HUES6 (cell line): ENCODE data around the gene PDSS2.

ENCODE experiments used
- H3K27ac ChIP-seq: 2 replicates; pipeline ENCODE4 v1.7.0; 2013; ENCODE audit warnings: low read depth, mild to moderate bottlenecking, low read length, inconsistent platforms
- H3K27me3 ChIP-seq: 2 replicates; pipeline ENCODE4 v1.6.1; 2013; ENCODE audit warnings: low read length; ENCODE audit not compliant: control insufficient read depth, insufficient read depth
- H3K36me3 ChIP-seq: 2 replicates; pipeline ENCODE4 v1.6.1; 2013; ENCODE audit warnings: low read length; ENCODE audit not compliant: control insufficient read depth, insufficient read depth
- H3K4me1 ChIP-seq: 2 replicates; pipeline ENCODE4 v1.6.1; 2013; ENCODE audit warnings: low read length; ENCODE audit not compliant: control insufficient read depth, insufficient read depth
- H3K4me3 ChIP-seq: 2 replicates; pipeline ENCODE4 v1.5.1; 2013; ENCODE audit warnings: low read depth, low read length
- H3K9ac ChIP-seq: one replicate; pipeline ENCODE4 v1.6.1; 2013; ENCODE audit warnings: mild to moderate bottlenecking, low read length
- H3K9me3 ChIP-seq: 2 replicates; pipeline ENCODE4 v1.6.1; 2013; ENCODE audit warnings: low read depth, low read length; ENCODE audit not compliant: control insufficient read depth, insufficient read depth

Gene PDSS2

DNA sequence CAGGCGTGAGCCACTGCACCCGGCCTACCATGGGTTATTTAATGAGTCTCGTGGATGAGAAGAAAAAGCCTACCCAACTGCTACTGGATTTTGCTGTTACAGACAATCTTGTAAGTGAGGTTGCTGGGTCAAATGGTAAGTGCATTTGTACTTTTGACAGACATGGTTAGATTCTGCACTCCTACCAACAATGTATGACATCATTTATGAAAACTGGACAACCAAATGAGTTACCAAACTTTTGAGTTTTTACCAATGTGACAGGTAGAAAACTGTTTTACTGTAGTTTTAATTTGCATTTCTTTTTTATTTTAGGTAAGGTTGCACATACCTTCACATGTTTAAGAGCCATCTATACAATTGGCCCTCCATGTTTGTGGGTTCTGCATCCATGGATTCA is 48.2 kb downstream of the PDSS2 start:
- no peaks in the 10 kb centered on the region for H3K27me3 ChIP-seq
- peaks cover 29% of the 10 kb centered on the region; the same call in 1 of the 2 replicates for H3K4me1 ChIP-seq
- H3K27ac ChIP-seq = no peak overlapping the region

DNA sequence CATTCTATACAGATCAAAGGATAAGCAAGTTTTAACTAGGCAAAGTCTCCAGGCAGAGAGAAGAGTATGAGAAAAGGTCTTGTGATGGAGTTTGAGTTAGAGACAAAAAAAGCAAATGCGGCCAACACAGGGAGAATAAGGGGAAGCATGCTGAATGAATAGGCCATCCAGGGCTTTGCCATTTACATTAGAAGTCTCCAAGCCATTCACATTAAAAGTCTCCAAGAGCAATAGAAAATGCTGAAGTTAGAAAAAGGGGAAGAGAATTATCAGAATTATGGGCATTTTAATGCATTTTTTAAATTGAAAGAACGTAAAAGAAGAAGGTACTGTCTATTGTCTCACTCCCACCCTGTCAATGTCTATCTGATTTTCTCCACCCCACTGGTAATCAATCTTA is 49.4 kb downstream of the PDSS2 start:
- Histone ChIP-seq H3K9ac (no peak overlapping the region), H3K36me3 (no peaks in the 10 kb centered on the region), H3K4me3 (no peak overlapping the region), H3K27ac (no peak overlapping the region), H3K9me3 (peaks cover 4% of the 10 kb centered on the region; the same call in 1 of the 2 replicates), H3K4me1 (peaks cover 20% of the 10 kb centered on the region; the same call in 1 of the 2 replicates), H3K27me3 (no peaks in the 10 kb centered on the region)

More for the DNA sequence above, 48.2 kb downstream of the PDSS2 start:
- Histone ChIP-seq H3K4me3 (no peak overlapping the region), H3K9me3 (no peaks in the 10 kb centered on the region), H3K9ac (no peak overlapping the region), H3K36me3 (no peaks in the 10 kb centered on the region)

- no peaks in the 10 kb centered on the region for H3K36me3 ChIP-seq
- H3K4me1 ChIP-seq = peaks cover 12% of the 10 kb centered on the region; the same call in 1 of the 2 replicates
- H3K9me3 ChIP-seq = peaks cover 4% of the 10 kb centered on the region; the same call in 1 of the 2 replicates
- H3K4me3 ChIP-seq = no peak overlapping the region
- no peaks in the 10 kb centered on the region for H3K27me3 ChIP-seq
- H3K9ac ChIP-seq = no peak overlapping the region
- no peak overlapping the region for H3K27ac ChIP-seq
Measured at GRCh38 chr6:107408714-107409113, 50.6 kb downstream of the PDSS2 start.

- H3K4me3 ChIP-seq = no peak overlapping the region
- H3K4me1 ChIP-seq = peaks cover 9% of the 10 kb centered on the region; the same call in 1 of the 2 replicates
- H3K9me3 ChIP-seq = peaks cover 9% of the 10 kb centered on the region; the same call in 1 of the 2 replicates
- no peak overlapping the region for H3K27ac ChIP-seq
- no peaks in the 10 kb centered on the region for H3K27me3 ChIP-seq
- H3K9ac ChIP-seq = no peak overlapping the region
- no peaks in the 10 kb centered on the region for H3K36me3 ChIP-seq
Measured at GRCh38 chr6:107405002-107405401, 54.4 kb downstream of the PDSS2 start.

DNA sequence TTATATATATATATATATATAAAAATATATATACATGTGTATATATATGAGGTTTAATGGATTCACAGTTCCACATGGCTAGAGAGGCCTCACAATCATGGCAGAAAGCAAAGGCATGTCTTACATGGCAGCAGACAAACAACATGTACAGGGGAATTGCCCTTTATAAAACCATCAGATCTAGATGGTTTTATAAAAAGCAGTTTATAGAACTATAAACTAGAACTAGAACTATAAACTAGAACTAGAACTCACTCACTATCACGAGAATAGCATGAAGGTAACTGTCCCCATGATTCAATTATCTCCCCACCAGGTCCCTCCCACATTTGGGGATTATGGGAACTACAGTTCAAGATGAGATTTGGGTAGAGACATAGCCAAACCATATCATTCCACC is 56.8 kb downstream of the PDSS2 start:
- Histone ChIP-seq H3K27me3 (no peaks in the 10 kb centered on the region), H3K4me3 (no peak overlapping the region), H3K9ac (no peak overlapping the region), H3K27ac (no peak overlapping the region), H3K4me1 (peaks cover 5% of the 10 kb centered on the region; the same call in 1 of the 2 replicates), H3K9me3 (peaks cover 9% of the 10 kb centered on the region; the same call in 1 of the 2 replicates), H3K36me3 (no peaks in the 10 kb centered on the region)

GRCh38 chr6:107401573-107401972 is 57.8 kb downstream of the PDSS2 start:
- H3K4me1 ChIP-seq = peaks cover 5% of the 10 kb centered on the region; the same call in 1 of the 2 replicates
- H3K9ac ChIP-seq = no peak overlapping the region
- no peaks in the 10 kb centered on the region for H3K27me3 ChIP-seq
- no peak overlapping the region for H3K27ac ChIP-seq
- H3K4me3 ChIP-seq = no peak overlapping the region
- H3K9me3 ChIP-seq = peaks cover 9% of the 10 kb centered on the region; the same call in 1 of the 2 replicates
- no peaks in the 10 kb centered on the region for H3K36me3 ChIP-seq

GRCh38 chr6:107400616-107401147 is 58.7 kb downstream of the PDSS2 start:
- Histone ChIP-seq H3K9me3 (peaks cover 9% of the 10 kb centered on the region; the same call in 1 of the 2 replicates), H3K27ac (no peak overlapping the region), H3K9ac (no peak overlapping the region), H3K27me3 (no peaks in the 10 kb centered on the region), H3K4me1 (peaks cover 5% of the 10 kb centered on the region; the same call in 1 of the 2 replicates), H3K4me3 (no peak overlapping the region), H3K36me3 (no peaks in the 10 kb centered on the region)

- no peak overlapping the region for H3K27ac ChIP-seq
- no peak overlapping the region for H3K4me3 ChIP-seq
- no peaks in the 10 kb centered on the region for H3K36me3 ChIP-seq
- no peak overlapping the region for H3K9ac ChIP-seq
- H3K4me1 ChIP-seq = peaks cover 5% of the 10 kb centered on the region; the same call in 1 of the 2 replicates
- no peaks in the 10 kb centered on the region for H3K27me3 ChIP-seq
- H3K9me3 ChIP-seq = peaks cover 5% of the 10 kb centered on the region; the same call in 1 of the 2 replicates
Measured at GRCh38 chr6:107399935-107400334, 59.4 kb downstream of the PDSS2 start.

GRCh38 chr6:107398001-107398400 is 61.4 kb downstream of the PDSS2 start:
- Histone ChIP-seq H3K9ac (no peak overlapping the region), H3K27ac (no peak overlapping the region), H3K27me3 (no peaks in the 10 kb centered on the region), H3K9me3 (peaks cover 11% of the 10 kb centered on the region; the same call in 1 of the 2 replicates), H3K4me3 (no peak overlapping the region), H3K4me1 (peaks cover 5% of the 10 kb centered on the region; the same call in 1 of the 2 replicates), H3K36me3 (0 out of 2 replicates have a peak, but pooled peaks cover 4% of the 10 kb centered on the region)

- Histone ChIP-seq H3K4me1 (peaks cover 5% of the 10 kb centered on the region; the same call in 1 of the 2 replicates), H3K9ac (no peak overlapping the region), H3K4me3 (no peak overlapping the region), H3K27ac (no peak overlapping the region), H3K36me3 (0 out of 2 replicates have a peak, but pooled peaks cover 4% of the 10 kb centered on the region), H3K27me3 (no peaks in the 10 kb centered on the region), H3K9me3 (peaks cover 9% of the 10 kb centered on the region; the same call in 1 of the 2 replicates)
Measured at GRCh38 chr6:107396211-107396610, 63.2 kb downstream of the PDSS2 start.

- no peak overlapping the region for H3K27ac ChIP-seq
- H3K9me3 ChIP-seq = peaks cover 9% of the 10 kb centered on the region; the same call in 1 of the 2 replicates
- H3K4me1 ChIP-seq = no peaks in the 10 kb centered on the region
- no peak overlapping the region for H3K4me3 ChIP-seq
- H3K36me3 ChIP-seq = 0 out of 2 replicates have a peak, but pooled peaks cover 4% of the 10 kb centered on the region
- no peaks in the 10 kb centered on the region for H3K27me3 ChIP-seq
- no peak overlapping the region for H3K9ac ChIP-seq
Measured at GRCh38 chr6:107392069-107392468, 67.3 kb downstream of the PDSS2 start.
